ENCODE results near the gene ULK4. TPM values are rescaled to one million over a fixed set of nuclear protein-coding genes. Genes with fewer than 3 reads are reported as not detected.

The ULK4 gene
- total RNA-seq, 3 donors from 2014 or later: 7.2 to 10.1 (median 9.5) TPM

DNA sequence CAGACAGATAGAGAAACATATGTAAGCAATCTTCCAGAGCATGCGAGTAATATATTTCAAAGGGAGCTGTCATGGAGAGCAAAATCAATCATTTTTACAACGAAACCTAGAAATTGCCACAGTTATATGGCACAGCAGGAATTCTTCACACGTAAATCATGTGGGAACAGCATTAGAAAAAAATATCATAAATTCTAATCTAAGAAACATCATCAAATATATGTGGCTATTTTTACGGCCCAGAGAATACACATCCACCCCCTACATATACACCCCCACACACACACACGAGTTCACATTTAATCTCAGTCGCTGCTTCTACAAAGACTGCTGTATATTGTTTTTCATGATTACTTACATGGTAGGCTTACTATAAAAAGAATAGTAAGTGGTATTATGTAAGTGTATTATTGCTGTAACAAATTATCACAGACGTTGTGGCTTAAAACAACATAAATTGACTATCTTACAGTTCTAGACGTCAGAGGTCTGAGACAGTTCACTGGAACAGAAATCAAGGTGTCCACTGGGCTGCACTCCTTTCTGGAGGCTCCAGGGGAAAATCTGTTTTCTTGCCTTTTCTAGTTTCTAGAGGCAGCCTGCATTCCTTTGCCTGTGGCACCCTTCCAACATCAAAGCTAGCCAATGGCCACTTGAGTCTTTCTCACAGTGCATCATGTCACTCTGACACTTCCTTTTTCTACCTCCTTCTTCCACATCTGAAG, 363.3 kb downstream of the ULK4 start:
- ATAC-seq: no peak

DNA sequence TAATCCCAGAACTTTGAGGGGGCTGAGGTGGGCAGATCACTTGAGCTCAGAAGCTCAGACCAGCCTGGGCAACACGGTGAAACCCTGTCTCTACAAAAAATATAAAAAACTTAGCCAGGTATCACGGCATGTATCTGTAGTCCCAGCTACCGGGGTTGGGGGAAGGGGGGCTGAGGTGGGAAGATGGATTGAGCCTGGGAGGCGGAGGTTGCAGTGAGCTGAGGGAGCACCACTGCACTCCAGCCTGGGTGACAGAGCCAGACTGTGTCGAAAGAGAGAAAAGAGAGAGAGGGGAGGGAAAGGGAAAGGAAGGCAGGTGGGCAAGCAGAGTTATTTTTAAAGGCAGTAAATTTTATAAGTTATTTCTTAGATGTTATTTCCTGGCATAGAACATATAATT, 368.1 kb downstream of the ULK4 start:
- TF ChIP-seq, protein P1, sequence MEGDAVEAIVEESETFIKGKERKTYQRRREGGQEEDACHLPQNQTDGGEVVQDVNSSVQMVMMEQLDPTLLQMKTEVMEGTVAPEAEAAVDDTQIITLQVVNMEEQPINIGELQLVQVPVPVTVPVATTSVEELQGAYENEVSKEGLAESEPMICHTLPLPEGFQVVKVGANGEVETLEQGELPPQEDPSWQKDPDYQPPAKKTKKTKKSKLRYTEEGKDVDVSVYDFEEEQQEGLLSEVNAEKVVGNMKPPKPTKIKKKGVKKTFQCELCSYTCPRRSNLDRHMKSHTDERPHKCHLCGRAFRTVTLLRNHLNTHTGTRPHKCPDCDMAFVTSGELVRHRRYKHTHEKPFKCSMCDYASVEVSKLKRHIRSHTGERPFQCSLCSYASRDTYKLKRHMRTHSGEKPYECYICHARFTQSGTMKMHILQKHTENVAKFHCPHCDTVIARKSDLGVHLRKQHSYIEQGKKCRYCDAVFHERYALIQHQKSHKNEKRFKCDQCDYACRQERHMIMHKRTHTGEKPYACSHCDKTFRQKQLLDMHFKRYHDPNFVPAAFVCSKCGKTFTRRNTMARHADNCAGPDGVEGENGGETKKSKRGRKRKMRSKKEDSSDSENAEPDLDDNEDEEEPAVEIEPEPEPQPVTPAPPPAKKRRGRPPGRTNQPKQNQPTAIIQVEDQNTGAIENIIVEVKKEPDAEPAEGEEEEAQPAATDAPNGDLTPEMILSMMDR (IDR thresholded peaks at IDR 0.05): no peak
- intact Hi-C loops (cut with DNase I, micrococcal nuclease): no loop called here
- no peak overlapping the region for H3K4me3 ChIP-seq
- ATAC-seq (no peak), DNase-seq (no peak)
- H3K36me3 ChIP-seq (ENCODE audit: low read depth): no peaks in the 10 kb centered on the region
- no peaks in the 10 kb centered on the region for H3K4me1 ChIP-seq (ENCODE audit: low read depth)
- no peaks in the 10 kb centered on the region for H3K9me3 ChIP-seq

More for the DNA sequence above, 363.3 kb downstream of the ULK4 start:
- H3K9me3 ChIP-seq: no peaks in the 10 kb centered on the region
- DNase-seq: no peak
- no peak overlapping the region for H3K4me3 ChIP-seq
- TF ChIP-seq, protein P1 (IDR thresholded peaks at IDR 0.05): no peak
- intact Hi-C loops (cut with DNase I, micrococcal nuclease): no loop called here
- no peaks in the 10 kb centered on the region for H3K4me1 ChIP-seq (ENCODE audit: low read depth)
- H3K36me3 ChIP-seq (ENCODE audit: low read depth): no peaks in the 10 kb centered on the region

DNA sequence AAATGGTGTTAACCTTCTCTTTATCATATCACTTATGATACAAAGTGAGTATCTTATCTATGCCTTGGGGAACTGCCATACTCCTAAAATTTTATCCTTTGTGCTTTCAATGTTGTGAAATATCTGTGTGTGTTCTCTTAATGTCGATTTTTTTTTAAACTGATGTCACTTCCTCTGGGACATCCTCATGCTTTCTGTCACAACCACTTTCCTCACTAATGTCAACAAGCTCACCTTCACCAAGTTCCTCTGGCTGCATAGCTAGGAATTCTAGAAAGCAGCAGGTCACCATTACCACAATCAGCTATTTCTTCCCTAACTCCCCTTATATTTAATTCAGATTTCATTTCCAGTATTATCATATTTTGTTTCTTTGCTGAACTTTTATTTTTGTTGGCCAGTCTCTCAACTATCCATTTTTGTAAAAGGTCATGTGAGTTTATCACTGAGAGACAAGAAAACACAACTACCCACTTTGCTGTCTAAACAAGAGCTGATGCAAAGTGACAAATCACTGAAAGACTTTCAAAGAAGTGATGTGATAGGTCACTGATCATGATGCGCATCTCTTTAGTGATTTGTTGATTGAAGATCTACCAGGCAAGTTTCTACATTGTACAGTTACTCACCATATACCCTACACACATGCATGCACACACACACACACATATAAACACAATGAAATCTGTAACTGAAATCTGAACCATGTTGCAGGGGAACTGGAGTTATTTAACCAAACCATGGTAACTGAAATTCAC, 369.0 kb downstream of the ULK4 start:
- TF ChIP-seq, protein P1 (IDR thresholded peaks at IDR 0.05): no peak
- H3K4me3 ChIP-seq: no peak overlapping the region
- no peak for ATAC-seq
- H3K9me3 ChIP-seq: no peaks in the 10 kb centered on the region
- H3K4me1 ChIP-seq (ENCODE audit: low read depth): no peaks in the 10 kb centered on the region
- no peaks in the 10 kb centered on the region for H3K36me3 ChIP-seq (ENCODE audit: low read depth)
- DNase-seq: no peak
- intact Hi-C loops (cut with DNase I, micrococcal nuclease): no loop called here

DNA sequence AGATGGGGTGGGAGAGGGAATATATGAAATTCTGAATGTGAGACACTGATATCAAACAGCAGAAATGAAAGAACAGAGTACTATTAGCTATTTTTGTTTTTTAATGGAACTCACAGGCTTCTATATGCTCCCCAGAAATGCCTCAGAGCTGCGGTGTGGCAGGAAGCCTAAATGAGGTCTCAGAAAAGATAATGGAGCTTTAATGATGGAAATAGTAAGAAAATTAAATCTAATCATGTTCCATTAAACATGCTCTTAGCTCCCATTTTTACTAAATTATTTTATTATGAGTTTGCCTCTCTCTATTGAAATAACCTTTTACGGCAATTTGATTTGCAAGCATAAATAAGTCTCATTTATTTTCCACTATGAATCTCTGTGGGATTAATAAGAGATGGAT, 378.9 kb downstream of the ULK4 start:
- intact Hi-C loops (cut with DNase I, micrococcal nuclease): no loop called here

DNA sequence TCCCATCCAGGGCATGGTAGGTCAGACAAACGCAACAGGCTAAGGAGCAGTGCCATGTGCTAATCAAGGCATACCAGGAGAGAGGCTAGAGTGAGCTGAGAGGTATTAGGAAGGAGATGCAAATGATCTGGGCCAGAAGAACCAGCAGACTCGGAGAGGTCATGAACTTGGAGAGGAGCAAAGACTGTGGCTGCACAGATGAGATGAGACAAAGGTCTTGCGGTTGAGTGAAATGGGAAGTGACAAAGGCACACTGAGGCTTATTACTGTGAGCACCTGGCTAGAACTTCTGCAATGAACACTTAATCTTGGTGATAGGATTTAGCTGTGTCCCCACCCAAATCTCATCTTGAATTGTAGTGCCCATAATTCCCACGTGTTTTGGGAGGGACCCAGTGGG, 380.2 kb downstream of the ULK4 start:
- no peak overlapping the region for H3K4me3 ChIP-seq
- TF ChIP-seq, protein P1 (IDR thresholded peaks at IDR 0.05): no peak
- no peaks in the 10 kb centered on the region for H3K9me3 ChIP-seq
- DNase-seq (no peak), ATAC-seq (peak; percentile 49)
- no peaks in the 10 kb centered on the region for H3K36me3 ChIP-seq (ENCODE audit: low read depth)
- no peaks in the 10 kb centered on the region for H3K4me1 ChIP-seq (ENCODE audit: low read depth)
- intact Hi-C loops (cut with DNase I, micrococcal nuclease): no loop called here

More for the DNA sequence above, 378.9 kb downstream of the ULK4 start:
- TF ChIP-seq, protein P1 (IDR thresholded peaks at IDR 0.05): no peak
- Histone ChIP-seq H3K4me1 (ENCODE audit: low read depth) (no peaks in the 10 kb centered on the region), H3K36me3 (ENCODE audit: low read depth) (no peaks in the 10 kb centered on the region), H3K9me3 (no peaks in the 10 kb centered on the region), H3K4me3 (no peak overlapping the region)
- no peak for DNase-seq
- ATAC-seq: no peak
